ENCODE measurements around the gene BSG. TPM values are rescaled to one million over a fixed set of nuclear protein-coding genes. Genes with fewer than 3 reads are reported as not detected.

Gene BSG
- total and polyA plus RNA-seq, 10 of the 15 experiments (the other 5 are each of a cell fraction or from before 2014, with no cell fraction given) = 2.8 to 297 (median 199) TPM

DNA sequence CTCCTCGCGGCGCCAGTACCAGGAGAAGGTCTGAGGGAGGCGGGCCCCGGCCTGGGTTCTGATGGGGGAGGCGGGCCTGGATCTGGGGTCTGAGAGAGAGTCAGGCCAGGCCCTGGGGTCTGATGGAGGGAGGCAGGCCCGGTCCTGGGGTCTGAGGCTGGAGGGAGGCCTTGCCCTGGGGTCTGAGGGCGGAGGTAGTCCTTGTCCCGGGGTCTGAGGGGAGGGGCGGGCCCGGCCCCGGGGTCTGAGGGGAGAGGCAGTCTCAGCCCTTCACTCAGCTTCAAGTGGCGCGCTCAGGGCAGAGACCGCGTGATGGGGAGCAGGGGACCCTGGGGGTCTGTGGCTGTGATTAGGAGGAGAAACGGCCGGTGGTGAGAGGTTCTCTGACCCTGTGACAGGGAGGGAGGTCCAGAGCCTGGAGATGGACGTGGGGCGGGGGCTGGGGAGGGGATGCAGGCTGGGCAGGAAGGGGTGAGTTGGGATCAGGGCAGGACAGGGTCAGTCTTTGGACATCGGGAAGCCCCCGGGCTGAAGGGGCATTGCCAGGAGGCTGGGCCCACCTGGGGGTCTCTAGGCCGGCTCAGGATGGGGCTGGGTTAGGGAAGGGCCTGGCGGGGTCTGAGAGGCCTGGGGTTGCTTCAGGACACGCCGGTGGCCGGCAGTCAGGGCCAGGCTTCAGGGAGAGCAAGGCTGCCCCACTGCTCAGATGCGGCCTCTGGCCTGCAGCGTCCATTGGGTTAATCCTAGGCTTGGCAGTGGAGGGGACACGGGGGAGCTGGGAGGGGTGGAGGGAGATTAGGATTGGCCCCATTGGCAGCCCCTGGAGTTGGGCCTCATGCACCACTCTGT, 36.0 kb downstream of the BSG start:
- in situ Hi-C loops (cut with MboI) = no loop called here
- no peaks in the 10 kb centered on the region for H3K9me3 ChIP-seq (replicated peaks; ENCODE audit: control insufficient read depth, insufficient read depth, low read length)
- TF ChIP-seq IRF4 (IDR thresholded peaks at IDR 0.05; ENCODE audit: low read depth, low read length) = no peak
- TF ChIP-seq, protein P1, sequence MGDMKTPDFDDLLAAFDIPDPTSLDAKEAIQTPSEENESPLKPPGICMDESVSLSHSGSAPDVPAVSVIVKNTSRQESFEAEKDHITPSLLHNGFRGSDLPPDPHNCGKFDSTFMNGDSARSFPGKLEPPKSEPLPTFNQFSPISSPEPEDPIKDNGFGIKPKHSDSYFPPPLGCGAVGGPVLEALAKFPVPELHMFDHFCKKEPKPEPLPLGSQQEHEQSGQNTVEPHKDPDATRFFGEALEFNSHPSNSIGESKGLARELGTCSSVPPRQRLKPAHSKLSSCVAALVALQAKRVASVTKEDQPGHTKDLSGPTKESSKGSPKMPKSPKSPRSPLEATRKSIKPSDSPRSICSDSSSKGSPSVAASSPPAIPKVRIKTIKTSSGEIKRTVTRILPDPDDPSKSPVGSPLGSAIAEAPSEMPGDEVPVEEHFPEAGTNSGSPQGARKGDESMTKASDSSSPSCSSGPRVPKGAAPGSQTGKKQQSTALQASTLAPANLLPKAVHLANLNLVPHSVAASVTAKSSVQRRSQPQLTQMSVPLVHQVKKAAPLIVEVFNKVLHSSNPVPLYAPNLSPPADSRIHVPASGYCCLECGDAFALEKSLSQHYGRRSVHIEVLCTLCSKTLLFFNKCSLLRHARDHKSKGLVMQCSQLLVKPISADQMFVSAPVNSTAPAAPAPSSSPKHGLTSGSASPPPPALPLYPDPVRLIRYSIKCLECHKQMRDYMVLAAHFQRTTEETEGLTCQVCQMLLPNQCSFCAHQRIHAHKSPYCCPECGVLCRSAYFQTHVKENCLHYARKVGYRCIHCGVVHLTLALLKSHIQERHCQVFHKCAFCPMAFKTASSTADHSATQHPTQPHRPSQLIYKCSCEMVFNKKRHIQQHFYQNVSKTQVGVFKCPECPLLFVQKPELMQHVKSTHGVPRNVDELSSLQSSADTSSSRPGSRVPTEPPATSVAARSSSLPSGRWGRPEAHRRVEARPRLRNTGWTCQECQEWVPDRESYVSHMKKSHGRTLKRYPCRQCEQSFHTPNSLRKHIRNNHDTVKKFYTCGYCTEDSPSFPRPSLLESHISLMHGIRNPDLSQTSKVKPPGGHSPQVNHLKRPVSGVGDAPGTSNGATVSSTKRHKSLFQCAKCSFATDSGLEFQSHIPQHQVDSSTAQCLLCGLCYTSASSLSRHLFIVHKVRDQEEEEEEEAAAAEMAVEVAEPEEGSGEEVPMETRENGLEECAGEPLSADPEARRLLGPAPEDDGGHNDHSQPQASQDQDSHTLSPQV (IDR thresholded peaks at IDR 0.05) = no peak
- no peak for TF ChIP-seq GATAD2B (conservative IDR thresholded peaks at IDR 0.05; ENCODE audit: low read depth)
- TF ChIP-seq POU2F2 (IDR thresholded peaks at IDR 0.05; ENCODE audit: borderline replicate concordance, low read depth, low read length) = no peak
- no peak for TF ChIP-seq KLF5 (IDR thresholded peaks at IDR 0.05; ENCODE audit: partially characterized antibody)
- TF ChIP-seq RAD51 (IDR thresholded peaks at IDR 0.05) = no peak
- no peak for TF ChIP-seq BCL11A (IDR thresholded peaks at IDR 0.05; ENCODE audit: low read depth, low read length)
- no peak for TF ChIP-seq ZZZ3 (IDR thresholded peaks at IDR 0.05; ENCODE audit: control insufficient read depth, insufficient read length, low read depth)
- no peak for DNase-seq (ENCODE audit: low read depth, low spot score)
- CTCF ChIA-PET = no interaction called here
- WGBS (ENCODE audit: insufficient coverage, insufficient replicate concordance, low lambda C conversion rate, missing lambda C conversion rate) = 66% methylated on average over 24 of the region's 30 CpGs
- H3K36me3 ChIP-seq (ENCODE audit: control insufficient read depth in 2 of 2, insufficient read depth in 2 of 2, low read length in 1 of 2) = no peaks in the 10 kb centered on the region
- no peaks in the 10 kb centered on the region for H3K79me2 ChIP-seq (ENCODE audit: control insufficient read depth, insufficient read depth, low read length)
- no TSS peak for BruUV-seq (replicated peaks)
- no peak overlapping the region for H3K27ac ChIP-seq (ENCODE audit: control insufficient read depth, insufficient read depth)
- RAD21 ChIA-PET (ENCODE audit: unreplicated experiment) = no interaction called here
- FAIRE-seq = no peak
- no peak for ATAC-seq
- intact Hi-C loops (cut with micrococcal nuclease; ENCODE audit: unreplicated experiment) = no loop called here
- H4K20me1 ChIP-seq (ENCODE audit: control insufficient read depth, insufficient read depth) = no peaks in the 10 kb centered on the region
- POLR2A ChIA-PET = no interaction called here
- H3K4me1 ChIP-seq (ENCODE audit: control insufficient read depth, insufficient read depth, low read length) = peaks cover 8% of the 10 kb centered on the region
- no peak overlapping the region for H3K9ac ChIP-seq (ENCODE audit: control insufficient read depth, insufficient read depth, low read length)
- H3K4me3 ChIP-seq = no peak overlapping the region
- SMC1A ChIA-PET (ENCODE audit: uncharacterized antibody, unreplicated experiment) = no interaction called here
- H3K27me3 ChIP-seq (replicated peaks in 1 of 2; ENCODE audit: control insufficient read depth in 2 of 2, insufficient read depth in 2 of 2, low read length in 1 of 2) = no peaks in the 10 kb centered on the region
- H3K4me2 ChIP-seq (ENCODE audit: control insufficient read depth, insufficient read depth) = no peak overlapping the region
- H2AFZ ChIP-seq (ENCODE audit: control insufficient read depth, low read depth, low read length) = no peak overlapping the region
